HG03045 (cell line): Measurements from ENCODE around the gene CDK5RAP3.

Source experiments
- ATAC-seq: cut with Tn5 transposase; IDR thresholded peaks from one replicate; pipeline ENCODE4 v1.9.1; 2021; ENCODE audit warnings: mild to moderate bottlenecking, moderate library complexity; ENCODE audit not compliant: unreplicated experiment

CDK5RAP3 gene

DNA sequence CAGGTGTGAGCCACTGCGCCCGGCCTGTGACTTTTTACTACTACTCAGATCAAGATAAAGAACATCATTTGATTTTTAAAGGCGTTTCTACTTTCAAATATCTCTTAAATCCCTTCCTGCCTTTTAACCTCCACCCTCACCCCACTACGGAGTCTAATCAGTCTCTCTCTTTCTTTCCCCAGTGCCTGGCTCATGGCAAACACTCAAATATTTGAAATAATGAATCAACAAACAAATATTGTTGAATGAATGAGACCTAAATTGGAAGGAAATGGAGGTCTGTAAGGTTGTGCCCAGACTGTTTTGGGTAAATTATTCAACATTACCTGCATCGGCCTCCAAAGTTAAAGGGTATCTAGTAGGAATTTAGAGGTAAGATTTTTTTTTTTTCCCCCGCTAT, 52.0 kb downstream of the CDK5RAP3 start:
- ATAC-seq: no peak

DNA sequence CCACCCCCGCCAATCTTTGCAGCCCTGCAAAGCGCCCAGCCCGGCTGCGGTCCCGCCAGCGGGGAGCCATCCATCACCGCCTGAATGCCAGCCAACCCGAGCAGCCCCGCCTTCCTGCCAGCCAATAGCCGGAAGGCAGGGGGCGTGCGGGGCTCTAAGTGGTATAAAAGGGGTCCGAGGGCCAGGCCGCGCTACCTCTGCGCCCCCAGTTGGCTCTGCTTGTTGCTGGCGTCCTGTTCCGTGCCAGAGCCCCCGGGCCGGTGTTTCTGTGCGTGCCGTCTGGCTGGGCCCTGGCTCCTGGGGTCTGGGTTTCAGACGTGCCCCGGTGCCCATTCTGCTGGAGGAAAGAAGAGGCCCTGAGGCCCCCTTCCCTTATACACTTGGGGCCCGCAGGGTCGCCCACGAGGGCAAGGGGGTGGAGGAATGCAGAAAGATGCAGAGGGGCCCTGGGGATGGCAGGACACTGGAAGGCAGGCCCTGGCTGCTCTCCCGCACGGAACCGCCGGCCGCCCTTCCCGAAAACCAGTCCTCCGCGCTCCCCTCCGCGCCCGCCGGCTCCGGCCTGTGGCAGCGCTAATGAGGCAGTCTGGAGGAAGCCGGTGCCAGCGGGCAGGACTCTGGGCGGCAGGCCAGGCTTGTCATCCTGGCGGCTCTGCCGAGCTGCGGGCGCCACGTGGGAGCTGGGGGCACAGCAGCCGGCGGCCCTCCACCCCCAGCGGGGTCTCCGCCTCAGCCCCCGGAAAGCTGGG, 52.7 kb downstream of the CDK5RAP3 start:
- ATAC-seq: no peak

GRCh38 chr17:48024149-48025039, 53.5 kb downstream of the CDK5RAP3 start:
- ATAC-seq: no peak

- ATAC-seq: peak; percentile 82
Measured at GRCh38 chr17:48025040-48025903, 54.4 kb downstream of the CDK5RAP3 start.

- ATAC-seq: no peak
Measured at GRCh38 chr17:48025904-48026501, 55.1 kb downstream of the CDK5RAP3 start.

- no peak for ATAC-seq
Measured at GRCh38 chr17:48026502-48027321, 55.8 kb downstream of the CDK5RAP3 start.

DNA sequence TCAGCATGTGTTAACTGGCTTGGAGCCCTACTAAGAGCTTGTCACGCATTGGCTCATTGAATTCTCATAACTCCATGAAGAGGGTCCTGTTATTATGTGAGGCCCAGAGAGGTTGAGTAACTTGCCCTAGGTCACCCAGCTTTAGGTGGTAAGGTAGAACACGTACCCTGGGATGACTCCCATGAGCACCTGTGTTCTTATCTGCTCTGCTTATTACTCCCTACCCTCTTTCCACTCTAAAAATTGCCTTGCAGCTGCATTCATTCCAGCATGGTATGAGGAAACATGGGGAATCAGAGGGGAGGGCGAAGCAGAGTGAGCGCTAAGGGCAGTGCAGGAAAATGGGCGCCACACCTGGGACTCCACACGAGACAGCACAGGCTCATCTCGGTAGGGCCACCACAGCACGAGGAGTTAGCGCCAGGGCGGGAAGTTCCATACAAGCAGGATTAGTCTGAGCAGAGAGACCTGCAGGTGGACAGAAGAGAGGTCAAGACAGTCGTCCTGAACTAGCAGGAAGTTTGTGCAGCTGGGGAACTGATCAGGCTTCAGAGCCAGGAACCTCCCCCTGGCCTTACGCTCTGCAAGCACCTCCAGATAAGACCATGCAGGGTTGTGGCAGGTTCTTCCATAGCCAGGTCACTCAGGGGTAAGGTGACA, 56.5 kb downstream of the CDK5RAP3 start:
- ATAC-seq: no peak

- no peak for ATAC-seq
Measured at GRCh38 chr17:48028736-48029135, 57.8 kb downstream of the CDK5RAP3 start.

- no peak for ATAC-seq
Measured at GRCh38 chr17:48030531-48030930, 59.6 kb downstream of the CDK5RAP3 start.
